Fibroblast of villous mesenchyme (primary cell): ENCODE measurements around the gene SAMD5. TPM values are rescaled to one million over a fixed set of nuclear protein-coding genes. Genes with fewer than 3 reads are reported as not detected.
A peak's percentile ranks its signal among the peaks of the same experiment; 100 is the strongest.

Source experiments
- DNase-seq: peaks from one replicate; pipeline ENCODE4 v3.0.0-alpha.2; 2010; ENCODE audit warnings: low read depth
- H3K4me3 ChIP-seq: 2 replicates; pipeline ENCODE4 v1.5.1; 2011; ENCODE audit warnings: low read depth, mild to moderate bottlenecking, low read length
- total RNA-seq: library from RNA; depleted of rRNA; stranded (reverse); fragments of >200 nt; gene quantifications from 2 replicates; pipeline ENCODE4 v1.2.3, GENCODE V29; 2012
- TF ChIP-seq, protein P1 (sequence below): IDR thresholded peaks from 2 replicates; pipeline ENCODE4 v1.5.1; 2012; ENCODE audit warnings: low read depth, mild to moderate bottlenecking, low read length; ENCODE audit not compliant: insufficient read depth

The SAMD5 gene
- total RNA-seq, 1 donor = under 0.01 TPM

DNA sequence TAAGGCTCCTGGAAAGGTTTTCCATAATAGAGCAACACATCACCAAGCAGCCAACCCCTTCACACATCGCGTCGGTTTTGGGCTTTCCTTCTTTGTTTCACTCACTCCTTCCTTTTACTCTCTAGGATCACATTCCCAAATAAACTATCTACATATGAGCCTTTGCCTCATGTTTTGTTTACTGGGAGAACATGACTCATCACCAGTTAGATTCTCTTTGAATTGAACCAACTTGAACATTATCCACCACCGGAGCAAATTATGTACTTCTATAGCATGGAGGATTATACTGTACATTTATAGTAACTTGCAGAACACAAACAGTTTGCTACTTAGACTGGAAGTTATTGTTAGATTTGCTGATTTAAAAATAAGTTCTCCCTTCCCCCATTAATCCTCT, 41.0 kb downstream of the SAMD5 start:
- peak; percentile 10 for DNase-seq

DNA sequence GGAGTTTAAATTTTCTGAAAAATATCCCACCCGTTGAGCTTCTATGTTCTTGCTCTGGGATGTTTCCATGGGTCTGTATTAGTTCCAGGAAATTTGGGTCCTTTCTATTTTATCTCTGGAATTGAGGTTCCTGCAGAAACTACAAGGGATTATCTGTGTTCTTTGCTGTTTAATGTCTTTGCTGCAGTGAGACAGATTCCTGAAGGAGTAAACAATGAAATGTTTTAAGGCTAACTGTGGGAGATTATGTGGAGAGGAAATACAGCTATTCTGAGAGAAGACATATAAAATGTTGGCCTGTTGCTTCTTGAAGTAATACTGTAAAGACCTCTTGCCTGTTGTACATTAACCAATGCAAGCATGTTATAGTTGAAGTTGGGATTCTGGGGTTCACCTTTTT, 43.5 kb downstream of the SAMD5 start:
- TF ChIP-seq, protein P1, sequence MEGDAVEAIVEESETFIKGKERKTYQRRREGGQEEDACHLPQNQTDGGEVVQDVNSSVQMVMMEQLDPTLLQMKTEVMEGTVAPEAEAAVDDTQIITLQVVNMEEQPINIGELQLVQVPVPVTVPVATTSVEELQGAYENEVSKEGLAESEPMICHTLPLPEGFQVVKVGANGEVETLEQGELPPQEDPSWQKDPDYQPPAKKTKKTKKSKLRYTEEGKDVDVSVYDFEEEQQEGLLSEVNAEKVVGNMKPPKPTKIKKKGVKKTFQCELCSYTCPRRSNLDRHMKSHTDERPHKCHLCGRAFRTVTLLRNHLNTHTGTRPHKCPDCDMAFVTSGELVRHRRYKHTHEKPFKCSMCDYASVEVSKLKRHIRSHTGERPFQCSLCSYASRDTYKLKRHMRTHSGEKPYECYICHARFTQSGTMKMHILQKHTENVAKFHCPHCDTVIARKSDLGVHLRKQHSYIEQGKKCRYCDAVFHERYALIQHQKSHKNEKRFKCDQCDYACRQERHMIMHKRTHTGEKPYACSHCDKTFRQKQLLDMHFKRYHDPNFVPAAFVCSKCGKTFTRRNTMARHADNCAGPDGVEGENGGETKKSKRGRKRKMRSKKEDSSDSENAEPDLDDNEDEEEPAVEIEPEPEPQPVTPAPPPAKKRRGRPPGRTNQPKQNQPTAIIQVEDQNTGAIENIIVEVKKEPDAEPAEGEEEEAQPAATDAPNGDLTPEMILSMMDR = no peak
- DNase-seq = peak; percentile 19
- no peak overlapping the region for H3K4me3 ChIP-seq

More for the DNA sequence above, 41.0 kb downstream of the SAMD5 start:
- TF ChIP-seq, protein P1 = no peak
- H3K4me3 ChIP-seq = no peak overlapping the region

GRCh38 chr6:147553099-147553498, 44.6 kb downstream of the SAMD5 start:
- H3K4me3 ChIP-seq = no peak overlapping the region
- no peak for DNase-seq
- TF ChIP-seq, protein P1 = no peak

DNA sequence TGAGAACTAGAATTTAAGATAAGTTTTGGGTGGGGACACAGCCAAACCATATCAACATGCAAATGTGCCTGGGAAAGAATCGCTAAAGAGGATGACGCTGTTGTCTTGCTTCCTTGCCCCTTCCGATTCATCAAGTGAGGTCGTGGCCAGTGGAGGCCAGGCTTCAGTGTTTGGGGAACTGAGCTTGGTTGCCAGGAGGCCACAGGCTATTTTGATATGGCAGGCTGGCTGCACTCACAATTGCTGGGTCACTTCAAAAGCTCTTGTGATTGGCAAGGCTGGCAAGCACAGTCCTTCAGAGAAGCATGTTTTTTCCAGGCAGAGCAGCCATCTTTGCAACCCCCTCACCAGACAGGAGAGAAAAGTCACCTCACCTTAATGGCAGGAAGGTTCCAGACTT, 45.8 kb downstream of the SAMD5 start:
- no peak for DNase-seq
- TF ChIP-seq, protein P1 = no peak
- no peak overlapping the region for H3K4me3 ChIP-seq

GRCh38 chr6:147559006-147559405, 50.5 kb downstream of the SAMD5 start:
- H3K4me3 ChIP-seq = no peak overlapping the region
- TF ChIP-seq, protein P1 = no peak
- DNase-seq = no peak

- DNase-seq = no peak
- TF ChIP-seq, protein P1 = no peak
These were observed 52.2 kb downstream of the SAMD5 start for GRCh38 chr6:147560670-147561069.

GRCh38 chr6:147561726-147562125, 53.2 kb downstream of the SAMD5 start:
- TF ChIP-seq, protein P1 = no peak
- DNase-seq = no peak
- H3K4me3 ChIP-seq = no peak overlapping the region

More at GRCh38 chr6:147560670-147561069, 52.2 kb downstream of the SAMD5 start:
- no peak overlapping the region for H3K4me3 ChIP-seq
